ENCODE data around the gene PREX1.

The PREX1 gene

GRCh38 chr20:48596334-48596898, 231.4 kb downstream of the PREX1 start:
- no peak for DNase-seq

GRCh38 chr20:48595495-48596333, 232.1 kb downstream of the PREX1 start:
- no peak for DNase-seq

- no peak for DNase-seq
Measured at GRCh38 chr20:48594533-48594932, 233.3 kb downstream of the PREX1 start.

GRCh38 chr20:48592107-48592940, 235.5 kb downstream of the PREX1 start:
- no peak for DNase-seq

GRCh38 chr20:48586730-48587129, 241.1 kb downstream of the PREX1 start:
- no peak for DNase-seq

- DNase-seq: no peak
Measured at GRCh38 chr20:48585061-48585870, 242.5 kb downstream of the PREX1 start.

- no peak for DNase-seq
Measured at GRCh38 chr20:48584391-48585060, 243.3 kb downstream of the PREX1 start.

GRCh38 chr20:48583801-48584200, 244.0 kb downstream of the PREX1 start:
- no peak for DNase-seq

- no peak for DNase-seq
Measured at GRCh38 chr20:48583171-48583570, 244.6 kb downstream of the PREX1 start.

- no peak for DNase-seq
Measured at GRCh38 chr20:48582673-48582985, 245.2 kb downstream of the PREX1 start.

GRCh38 chr20:48581167-48581566, 246.6 kb downstream of the PREX1 start:
- no peak for DNase-seq

- no peak for DNase-seq
Measured at GRCh38 chr20:48578397-48579098, 249.3 kb downstream of the PREX1 start.

GRCh38 chr20:48577557-48577956, 250.2 kb downstream of the PREX1 start:
- no peak for DNase-seq

- no peak for DNase-seq
Measured at GRCh38 chr20:48574383-48574782, 253.4 kb downstream of the PREX1 start.
